Caco-2 (cell line): ENCODE measurements around the gene DLX1. TPM values are rescaled to one million over a fixed set of nuclear protein-coding genes. Genes with fewer than 3 reads are reported as not detected.

Experiments
- BruUV-seq: library from RNA; stranded (reverse); fragments of 400-500 nt; replicated peaks from 2 replicates; lab custom pipeline; 2021; lab: Mats Ljungman, UMichigan
- CTCF ChIA-PET: fragments of 300-600 bp; sonication (Branson Sonifier 250); formaldehyde crosslinking; loops from one replicate; lab custom pipeline; 2022; ENCODE audit warnings: antibody characterized with exemption; lab: Charles Lee
- POLR2A ChIA-PET: fragments of 300-600 bp; sonication (Branson Sonifier 250); formaldehyde crosslinking; loops from one replicate; lab custom pipeline; 2022; ENCODE audit warnings: antibody characterized with exemption; lab: Charles Lee
- DNase-seq, 2 experiments: peaks; one replicate each; pipeline versions ENCODE4 v3.0.0 to v3.0.0-alpha.2; 2020 to 2022
- H3K27me3 ChIP-seq: replicated peaks from 2 replicates; pipeline ENCODE4 v1.6.0; 2011; ENCODE audit warnings: low read length; ENCODE audit not compliant: control insufficient read depth, insufficient read depth
- H3K36me3 ChIP-seq: 2 replicates; pipeline ENCODE4 v1.5.1; 2011; ENCODE audit warnings: low read length; ENCODE audit not compliant: control insufficient read depth, insufficient read depth
- H3K4me1 ChIP-seq: fragments of 250-450 bp; sonication (Bioruptor Pico); 2 replicates; pipeline ENCODE4 v1.5.1; 2020; ENCODE audit warnings: mild to moderate bottlenecking
- H3K4me3 ChIP-seq: 2 replicates; pipeline ENCODE4 v1.5.1; 2011; ENCODE audit warnings: low read depth, mild to moderate bottlenecking, control low read depth, low read length
- H3K9me3 ChIP-seq: fragments of 250-450 bp; sonication (Bioruptor Pico); 2 replicates; pipeline ENCODE4 v1.5.1; 2020; ENCODE audit warnings: mild to moderate bottlenecking, moderate library complexity
- H3K27ac Mint-ChIP-seq: one replicate; pipeline ENCODE4 v1.8.0; 2022; ENCODE audit warnings: mixed read lengths; ENCODE audit not compliant: unreplicated experiment
- H3K27me3 Mint-ChIP-seq: one replicate; pipeline ENCODE4 v1.8.0; 2022; ENCODE audit warnings: mixed read lengths; ENCODE audit not compliant: insufficient read depth, unreplicated experiment
- H3K36me3 Mint-ChIP-seq: one replicate; pipeline ENCODE4 v1.8.0; 2022; ENCODE audit warnings: mild to moderate bottlenecking, mixed read lengths; ENCODE audit not compliant: insufficient read depth, unreplicated experiment
- H3K4me1 Mint-ChIP-seq: one replicate; pipeline ENCODE4 v1.8.0; 2022; ENCODE audit warnings: low read depth, mixed read lengths; ENCODE audit not compliant: unreplicated experiment
- H3K4me3 Mint-ChIP-seq: one replicate; pipeline ENCODE4 v1.8.0; 2022; ENCODE audit warnings: mild to moderate bottlenecking, moderate library complexity, mixed read lengths; ENCODE audit not compliant: unreplicated experiment
- H3K9me3 Mint-ChIP-seq: one replicate; pipeline ENCODE4 v1.8.0; 2022; ENCODE audit warnings: mixed read lengths; ENCODE audit not compliant: unreplicated experiment
- CTCF ChIP-seq, 2 experiments: fragments of 200-600 bp in 1 of 2; IDR thresholded peaks; 1 replicate in 1 of 2; 2 replicates in 1 of 2; pipeline versions ENCODE4 v1.5.1 to v1.8.0; 2011 to 2022; ENCODE audit warnings: antibody characterized with exemption in 1 of 2, control low read depth in 1 of 2, inconsistent platforms in 1 of 2, low read depth in 1 of 2, low read length in 1 of 2, mild to moderate bottlenecking in 1 of 2, moderate library complexity in 1 of 2; ENCODE audit not compliant: insufficient read depth in 1 of 2, severe bottlenecking in 1 of 2, unreplicated experiment in 1 of 2
- intact Hi-C: fragments of 100-400 bp; cut with micrococcal nuclease; formaldehyde crosslinking; loops from one replicate; pipeline ENCODE4 v1.10.0; 2022; ENCODE audit not compliant: unreplicated experiment
- total RNA-seq: library from RNA; stranded (reverse); gene quantifications from 2 replicates; pipeline ENCODE4 v1.2.3, GENCODE V29; 2022

DLX1 gene
- total RNA-seq, 1 experiment from 2014 or later: 1.2 TPM

DNA sequence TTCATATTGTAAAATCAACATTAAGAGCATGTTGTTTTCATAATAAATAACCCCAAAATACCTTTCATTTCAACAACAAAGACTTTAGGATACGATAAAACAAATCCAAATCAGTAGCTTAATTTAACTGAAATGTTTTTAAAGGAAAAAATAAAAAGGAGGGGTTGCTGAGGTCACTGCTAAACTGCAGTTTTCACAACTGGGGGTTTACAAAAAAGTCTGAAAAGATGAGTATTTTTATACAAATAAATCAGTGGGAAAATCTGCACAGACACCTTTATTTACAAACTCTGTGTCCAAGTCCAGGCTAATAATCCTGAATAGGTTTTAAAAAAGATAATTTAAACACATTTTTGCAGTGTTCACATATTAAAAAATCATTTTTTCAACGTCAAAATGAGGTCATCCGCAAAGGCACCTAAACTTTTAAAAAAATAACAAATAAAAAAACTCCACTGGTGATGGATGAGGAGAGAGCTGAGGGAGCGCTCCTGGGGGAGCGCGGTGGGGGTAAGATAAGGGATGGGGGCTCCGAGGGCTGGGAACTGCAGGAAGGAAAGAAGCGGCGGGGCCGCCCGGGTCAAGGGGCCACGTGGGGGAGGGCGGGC lies 14.3 kb downstream of the DLX1 start:
- DNase-seq: no peak
- Mint-ChIP-seq H3K36me3 (peaks cover 30% of the 10 kb centered on the region), H3K4me3 (peak overlapping the region; percentile 70), H3K27ac (no peak overlapping the region), H3K27me3 (peaks cover 5% of the 10 kb centered on the region), H3K4me1 (peaks cover 20% of the 10 kb centered on the region), H3K9me3 (no peaks in the 10 kb centered on the region)
- H3K27me3 ChIP-seq: 0 out of 2 replicates have a peak, but pooled peaks cover 2% of the 10 kb centered on the region
- H3K4me3 ChIP-seq: peak overlapping the region; percentile 49
- intact Hi-C loops: loop anchor here (5.0 kb wide), 2 partner anchors 207 to 412 kb away; partner anchors contain the start of genes DYNC1I2 and SLC25A12
- H3K4me1 ChIP-seq: peaks cover 16% of the 10 kb centered on the region
- POLR2A ChIA-PET: interaction anchor here (1.3 to 1.8 kb wide), 2 partner anchors 14 to 177 kb away, joined by 6 to 13 read pairs; partner anchors contain the start of genes DLX1 and HAT1
- CTCF ChIA-PET: interaction anchor here (0.5 to 2.0 kb wide), 5 partner anchors 13 to 382 kb away, joined by 3 to 11 read pairs (median 3); partner anchors contain the start of gene DLX1
- H3K36me3 ChIP-seq: no peaks in the 10 kb centered on the region
- no peaks in the 10 kb centered on the region for H3K9me3 ChIP-seq
- no TSS peak for BruUV-seq
- no peak for TF ChIP-seq CTCF (IDR thresholded peaks at IDR 0.05; ENCODE audit: insufficient read depth in 1 of 2, low read depth in 1 of 2, low read length in 1 of 2, severe bottlenecking in 1 of 2, unreplicated experiment in 1 of 2)

- POLR2A ChIA-PET: interaction anchor here (1.8 kb wide), 1 partner anchor 15 kb away, joined by 13 read pairs; the partner anchor contains the start of gene DLX1
- Histone ChIP-seq H3K27me3 (0 out of 2 replicates have a peak, but pooled peaks cover under 1% of the 10 kb centered on the region), H3K9me3 (no peaks in the 10 kb centered on the region), H3K4me1 (peaks cover 16% of the 10 kb centered on the region), H3K4me3 (no peak overlapping the region), H3K36me3 (no peaks in the 10 kb centered on the region)
- Mint-ChIP-seq H3K9me3 (no peaks in the 10 kb centered on the region), H3K4me3 (peak overlapping the region; percentile 15), H3K4me1 (peaks cover 20% of the 10 kb centered on the region), H3K27ac (no peak overlapping the region), H3K36me3 (peaks cover 26% of the 10 kb centered on the region), H3K27me3 (peaks cover 5% of the 10 kb centered on the region)
- intact Hi-C loops: loop anchor here (5.0 kb wide), 2 partner anchors 208 to 413 kb away; partner anchors contain the start of genes DYNC1I2 and SLC25A12
- CTCF ChIA-PET: no interaction called here
- TF ChIP-seq CTCF (IDR thresholded peaks at IDR 0.05; ENCODE audit: insufficient read depth in 1 of 2, low read depth in 1 of 2, low read length in 1 of 2, severe bottlenecking in 1 of 2, unreplicated experiment in 1 of 2): no peak
- DNase-seq: peak in 1 of 2 experiments; percentile 44
- BruUV-seq: no TSS peak
Measured at GRCh38 chr2:172100080-172100934, 15.0 kb downstream of the DLX1 start.
